Endothelial cell of umbilical vein (primary cell): ENCODE data around the gene HSD3B7. TPM values are rescaled to one million over a fixed set of nuclear protein-coding genes. Genes with fewer than 3 reads are reported as not detected.

Source experiments
- BruUV-seq: library from RNA; stranded (reverse); fragments of 400-500 nt; replicated peaks from 2 replicates; lab custom pipeline; 2021; lab: Mats Ljungman, UMichigan
- CTCF ChIA-PET: fragments of 300-600, 350-600 bp; sonication (Branson Sonifier 250); formaldehyde crosslinking; loops from one replicate; lab custom pipeline; 2021; ENCODE audit warnings: antibody characterized with exemption, inconsistent platforms; lab: Charles Lee
- POLR2A ChIA-PET: fragments of 300-600, 350-600 bp; sonication (Branson Sonifier 250); formaldehyde crosslinking; loops from one replicate; lab custom pipeline; 2021; ENCODE audit warnings: antibody characterized with exemption, inconsistent platforms; lab: Charles Lee
- DNase-seq: peaks from one replicate; pipeline ENCODE4 v3.0.0-alpha.2; 2011; ENCODE audit warnings: low read depth, low spot score
- FAIRE-seq: peaks from 2 replicates; lab custom pipeline; 2011; peaks lifted over from hg19 to GRCh38; lab: Jason Lieb, UNC
- H2AFZ ChIP-seq: 2 replicates; pipeline ENCODE4 v1.6.0; 2012; ENCODE audit warnings: low read depth, low read length, control low read depth, inconsistent platforms
- H3K27ac ChIP-seq: 2 replicates; pipeline ENCODE4 v1.5.1; 2011; ENCODE audit warnings: low read depth, mild to moderate bottlenecking, control low read depth, low read length, moderate library complexity; ENCODE audit not compliant: insufficient read depth
- H3K27me3 ChIP-seq, 2 experiments: 2 replicates each; pipeline versions ENCODE4 v1.6.0 to v1.6.1; 2011; ENCODE audit warnings: low read length in 2 of 2, mixed read lengths in 1 of 2; ENCODE audit not compliant: control insufficient read depth in 2 of 2, insufficient read depth in 2 of 2
- H3K36me3 ChIP-seq, 2 experiments: 2 replicates in 1 of 2; 3 replicates in 1 of 2; pipeline ENCODE4 v1.5.1; 2011; ENCODE audit warnings: low read length in 2 of 2, mild to moderate bottlenecking in 1 of 2, moderate library complexity in 1 of 2; ENCODE audit not compliant: control insufficient read depth in 2 of 2, insufficient read depth in 2 of 2; ENCODE audit errors: extremely low read depth in 1 of 2
- H3K4me1 ChIP-seq: 3 replicates; pipeline ENCODE4 v1.5.1; 2011; ENCODE audit warnings: mild to moderate bottlenecking, low read length; ENCODE audit not compliant: control insufficient read depth, insufficient read depth; ENCODE audit errors: extremely low read depth
- H3K4me2 ChIP-seq: 2 replicates; pipeline ENCODE4 v1.6.1; 2011; ENCODE audit warnings: low read length, control low read depth, mixed read lengths; ENCODE audit not compliant: insufficient read depth
- H3K4me3 ChIP-seq, 3 experiments: fragments of 200-600 bp in 1 of 3; sonication (generic), shearing (Covaris generic) in 1 of 3; replicated peaks in 1 of 3; 2 replicates each; pipeline ENCODE4 v1.5.1; 2011 to 2016; ENCODE audit warnings: control low read depth in 3 of 3, low read length in 3 of 3, mild to moderate bottlenecking in 2 of 3, inconsistent platforms in 1 of 3, low read depth in 1 of 3, moderate library complexity in 1 of 3; ENCODE audit not compliant: insufficient read depth in 1 of 3
- H3K79me2 ChIP-seq: 2 replicates; pipeline ENCODE4 v1.6.0; 2012; ENCODE audit warnings: low read length, inconsistent platforms; ENCODE audit not compliant: control insufficient read depth, insufficient read depth
- H3K9ac ChIP-seq: replicated peaks from 2 replicates; pipeline ENCODE3; 2011; ENCODE audit warnings: low read length, control low read depth; ENCODE audit not compliant: insufficient read depth; ENCODE audit errors: extremely low read depth
- H3K9me1 ChIP-seq: replicated peaks from 3 replicates; pipeline ENCODE4 v1.6.0; 2011; ENCODE audit warnings: mild to moderate bottlenecking, low read length; ENCODE audit not compliant: control insufficient read depth, insufficient read depth; ENCODE audit errors: extremely low read depth
- H3K9me3 ChIP-seq: replicated peaks from 2 replicates; pipeline ENCODE4 v1.5.1; 2012; ENCODE audit warnings: low read length, inconsistent platforms; ENCODE audit not compliant: control insufficient read depth, insufficient read depth
- H4K20me1 ChIP-seq: replicated peaks from 2 replicates; pipeline ENCODE3; 2011; ENCODE audit warnings: mild to moderate bottlenecking, low read length; ENCODE audit not compliant: control insufficient read depth, insufficient read depth; ENCODE audit errors: extremely low read depth
- EZH2 ChIP-seq: IDR thresholded peaks from 2 replicates; pipeline ENCODE4 v1.6.1; 2012; ENCODE audit warnings: borderline replicate concordance, low read depth, mild to moderate bottlenecking, moderate library complexity, low read length, inconsistent platforms; ENCODE audit not compliant: severe bottlenecking
- FOS ChIP-seq: IDR thresholded peaks from 2 replicates; pipeline ENCODE4 v1.6.1; 2011; ENCODE audit warnings: mild to moderate bottlenecking, low read length, moderate library complexity, borderline replicate concordance; ENCODE audit not compliant: insufficient read depth
- GATA2 ChIP-seq: IDR thresholded peaks from 2 replicates; pipeline ENCODE4 v1.7.0; 2011; ENCODE audit warnings: low read depth, mild to moderate bottlenecking, moderate library complexity, mixed read lengths, low read length; ENCODE audit not compliant: insufficient read length, insufficient read depth
- JUN ChIP-seq: IDR thresholded peaks from 2 replicates; pipeline ENCODE4 v1.6.1; 2011; ENCODE audit warnings: borderline replicate concordance, low read depth; ENCODE audit not compliant: insufficient read length, insufficient read depth
- MYC ChIP-seq: IDR thresholded peaks from one replicate; pipeline ENCODE4 v1.6.1; 2011; ENCODE audit warnings: mild to moderate bottlenecking, low read depth, low read length
- POLR2AphosphoS5 ChIP-seq: IDR thresholded peaks from 2 replicates; pipeline ENCODE4 v1.6.1; 2012; ENCODE audit warnings: low read depth, mild to moderate bottlenecking, control low read depth, low read length, moderate library complexity; ENCODE audit not compliant: insufficient read depth
- dilution Hi-C: fragments of 300-500 bp; cut with MboI; formaldehyde crosslinking; loops from one replicate; pipeline ENCODE4 v1.15.0; 2019; ENCODE audit warnings: low sequenced_read_pairs; ENCODE audit not compliant: extremely low pct_ligation_motif_present
- intact Hi-C: fragments of 100-400 bp; cut with micrococcal nuclease; formaldehyde crosslinking; loops from one replicate; pipeline ENCODE4 v1.10.0; 2022
- polyA plus RNA-seq, 4 experiments: library from polyadenylated mRNA; depleted of rRNA in 3 of 4; stranded (reverse) in 3 of 4; unstranded in 1 of 4; fragments of >200 nt; gene quantifications; 2 replicates each; pipeline versions ENCODE4 v1.2.1 to v1.2.3, GENCODE V29; 2011 to 2012; ENCODE audit warnings: missing spikeins in 1 of 4
- total RNA-seq: library from RNA; stranded (reverse); gene quantifications from 2 replicates; pipeline ENCODE4 v1.2.3, GENCODE V29; 2021
- TF ChIP-seq, protein P1 (sequence below), 2 donors: IDR thresholded peaks; 1 replicate in 1 of 2; 2 replicates in 1 of 2; pipeline ENCODE4 v1.5.1; 2011; ENCODE audit warnings: low read length in 2 of 2, mild to moderate bottlenecking in 2 of 2, moderate library complexity in 2 of 2, control low read depth in 1 of 2, inconsistent platforms in 1 of 2, low read depth in 1 of 2; ENCODE audit not compliant: insufficient read depth in 1 of 2; ENCODE audit errors: extremely low read depth in 1 of 2

The HSD3B7 gene
- total and polyA plus RNA-seq, 2 donors (not counting 3 experiments of a cell fraction or from before 2014, with no cell fraction given) = 3.5 to 4.8 TPM

DNA sequence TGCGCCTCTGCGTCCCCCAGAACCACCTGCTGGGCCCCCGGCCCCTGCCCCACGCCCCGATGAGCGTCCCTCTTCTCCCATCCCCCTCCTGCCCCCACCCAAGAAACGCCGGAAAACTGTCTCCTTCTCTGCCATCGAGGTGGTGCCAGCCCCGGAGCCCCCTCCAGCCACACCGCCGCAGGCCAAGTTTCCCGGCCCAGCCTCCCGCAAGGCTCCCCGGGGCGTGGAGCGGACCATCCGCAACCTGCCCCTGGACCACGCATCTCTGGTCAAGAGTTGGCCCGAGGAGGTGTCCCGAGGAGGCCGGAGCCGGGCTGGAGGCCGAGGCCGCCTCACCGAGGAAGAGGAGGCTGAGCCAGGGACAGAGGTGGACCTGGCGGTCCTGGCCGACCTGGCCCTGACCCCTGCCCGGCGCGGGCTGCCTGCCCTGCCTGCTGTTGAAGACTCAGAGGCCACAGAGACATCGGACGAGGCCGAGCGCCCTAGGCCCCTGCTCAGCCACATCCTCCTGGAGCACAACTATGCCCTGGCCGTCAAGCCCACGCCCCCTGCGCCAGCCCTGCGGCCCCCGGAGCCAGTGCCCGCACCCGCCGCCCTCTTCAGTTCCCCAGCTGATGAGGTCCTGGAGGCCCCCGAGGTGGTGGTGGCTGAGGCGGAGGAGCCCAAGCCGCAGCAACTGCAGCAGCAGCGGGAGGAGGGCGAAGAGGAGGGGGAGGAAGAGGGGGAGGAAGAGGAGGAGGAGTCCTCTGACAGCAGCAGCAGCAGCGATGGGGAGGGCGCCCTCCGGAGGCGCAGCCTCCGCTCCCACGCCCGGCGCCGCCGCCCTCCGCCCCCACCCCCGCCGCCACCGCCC is 5.6 kb upstream of the HSD3B7 start:
- H3K27me3 ChIP-seq = no peaks in the 10 kb centered on the region
- H3K4me3 ChIP-seq = no peak overlapping the region
- H3K4me1 ChIP-seq = no peaks in the 10 kb centered on the region
- H4K20me1 ChIP-seq = no peaks in the 10 kb centered on the region
- no peaks in the 10 kb centered on the region for H3K9me3 ChIP-seq
- ChIA-PET CTCF (interaction anchor here (1.2 kb wide), 1 partner anchor 163 kb away, joined by 3 read pairs; no protein-coding TSS in a partner anchor), POLR2A (no interaction called here)
- H3K9ac ChIP-seq = no peak overlapping the region
- H3K27ac ChIP-seq = no peak overlapping the region
- H3K4me2 ChIP-seq = no peak overlapping the region
- no peak overlapping the region for H2AFZ ChIP-seq
- dilution Hi-C loops (no loop called here), intact Hi-C loops (loop anchor here (10.0 kb wide), 1 partner anchor 715 kb away; no protein-coding TSS in a partner anchor)
- FAIRE-seq (no peak), DNase-seq (no peak)
- H3K9me1 ChIP-seq = no peaks in the 10 kb centered on the region
- H3K36me3 ChIP-seq = peaks cover 12 to 37% of the 10 kb centered on the region in 2 experiments
- BruUV-seq = no TSS peak
- no peaks in the 10 kb centered on the region for H3K79me2 ChIP-seq
- TF ChIP-seq EZH2 (no peak), JUN (no peak), GATA2 (no peak), POLR2AphosphoS5 (no peak), FOS (no peak), MYC (no peak)
- TF ChIP-seq, protein P1, sequence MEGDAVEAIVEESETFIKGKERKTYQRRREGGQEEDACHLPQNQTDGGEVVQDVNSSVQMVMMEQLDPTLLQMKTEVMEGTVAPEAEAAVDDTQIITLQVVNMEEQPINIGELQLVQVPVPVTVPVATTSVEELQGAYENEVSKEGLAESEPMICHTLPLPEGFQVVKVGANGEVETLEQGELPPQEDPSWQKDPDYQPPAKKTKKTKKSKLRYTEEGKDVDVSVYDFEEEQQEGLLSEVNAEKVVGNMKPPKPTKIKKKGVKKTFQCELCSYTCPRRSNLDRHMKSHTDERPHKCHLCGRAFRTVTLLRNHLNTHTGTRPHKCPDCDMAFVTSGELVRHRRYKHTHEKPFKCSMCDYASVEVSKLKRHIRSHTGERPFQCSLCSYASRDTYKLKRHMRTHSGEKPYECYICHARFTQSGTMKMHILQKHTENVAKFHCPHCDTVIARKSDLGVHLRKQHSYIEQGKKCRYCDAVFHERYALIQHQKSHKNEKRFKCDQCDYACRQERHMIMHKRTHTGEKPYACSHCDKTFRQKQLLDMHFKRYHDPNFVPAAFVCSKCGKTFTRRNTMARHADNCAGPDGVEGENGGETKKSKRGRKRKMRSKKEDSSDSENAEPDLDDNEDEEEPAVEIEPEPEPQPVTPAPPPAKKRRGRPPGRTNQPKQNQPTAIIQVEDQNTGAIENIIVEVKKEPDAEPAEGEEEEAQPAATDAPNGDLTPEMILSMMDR (IDR thresholded peaks at IDR 0.05; ENCODE audit: extremely low read depth in 1 of 2, insufficient read depth in 1 of 2, low read depth in 1 of 2, low read length in 2 of 2) = no peak
